Right lobe of liver (tissue), 4 donors: ENCODE data around the gene APBB1IP.

Experiments
- POLR2A ChIP-seq: fragments of 450-650 bp; IDR thresholded peaks from one replicate; pipeline ENCODE4 v1.6.1; 2017; ENCODE audit warnings: antibody characterized with exemption, mild to moderate bottlenecking
- TF ChIP-seq, protein P1 (sequence below), 4 donors: fragments of 200-600 bp in 3 of 4; fragments of 450-650 bp in 1 of 4; IDR thresholded peaks; one replicate each; pipeline versions ENCODE4 v1.5.1 to v1.8.0; 2016 to 2022; ENCODE audit warnings: antibody characterized with exemption in 4 of 4, mild to moderate bottlenecking in 2 of 4
- donor health status: DM: no; HTN: no; CAD: no.
- donor health status: DM: no; HTN: no; CAD: no.
- donor health status: DM: no; HTN: yes; CAD: no.

DNA sequence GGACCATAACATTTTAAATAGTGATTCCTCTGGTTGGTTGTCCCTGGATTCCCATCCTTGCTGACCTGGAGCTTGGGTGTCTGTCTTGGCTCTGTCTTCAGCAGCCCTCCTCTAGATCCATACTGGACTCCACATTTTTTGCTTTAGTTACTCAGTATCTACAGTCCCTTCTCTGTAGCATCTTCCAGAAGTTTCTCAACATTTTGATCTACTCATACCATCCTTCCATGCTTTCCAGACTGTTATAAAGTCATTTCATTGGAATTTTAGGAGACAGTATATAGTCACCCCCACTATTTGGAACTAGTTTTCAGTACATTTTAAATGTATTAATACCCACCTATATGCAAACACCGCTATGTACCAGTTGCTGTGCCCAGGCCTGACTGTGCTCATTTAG, 25.8 kb downstream of the APBB1IP start:
- no peak for TF ChIP-seq POLR2A
- TF ChIP-seq, protein P1, sequence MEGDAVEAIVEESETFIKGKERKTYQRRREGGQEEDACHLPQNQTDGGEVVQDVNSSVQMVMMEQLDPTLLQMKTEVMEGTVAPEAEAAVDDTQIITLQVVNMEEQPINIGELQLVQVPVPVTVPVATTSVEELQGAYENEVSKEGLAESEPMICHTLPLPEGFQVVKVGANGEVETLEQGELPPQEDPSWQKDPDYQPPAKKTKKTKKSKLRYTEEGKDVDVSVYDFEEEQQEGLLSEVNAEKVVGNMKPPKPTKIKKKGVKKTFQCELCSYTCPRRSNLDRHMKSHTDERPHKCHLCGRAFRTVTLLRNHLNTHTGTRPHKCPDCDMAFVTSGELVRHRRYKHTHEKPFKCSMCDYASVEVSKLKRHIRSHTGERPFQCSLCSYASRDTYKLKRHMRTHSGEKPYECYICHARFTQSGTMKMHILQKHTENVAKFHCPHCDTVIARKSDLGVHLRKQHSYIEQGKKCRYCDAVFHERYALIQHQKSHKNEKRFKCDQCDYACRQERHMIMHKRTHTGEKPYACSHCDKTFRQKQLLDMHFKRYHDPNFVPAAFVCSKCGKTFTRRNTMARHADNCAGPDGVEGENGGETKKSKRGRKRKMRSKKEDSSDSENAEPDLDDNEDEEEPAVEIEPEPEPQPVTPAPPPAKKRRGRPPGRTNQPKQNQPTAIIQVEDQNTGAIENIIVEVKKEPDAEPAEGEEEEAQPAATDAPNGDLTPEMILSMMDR (IDR thresholded peaks at IDR 0.05): no peak
